Measurements from ENCODE around the gene PTPN21.

GRCh38 chr14:88550078-88550477 is 4.7 kb downstream of the PTPN21 start:
- TF ChIP-seq CTCF (IDR thresholded peaks at IDR 0.05; ENCODE audit: insufficient read depth, low read length) (no peak), POLR2AphosphoS5 (IDR thresholded peaks at IDR 0.05; ENCODE audit: low read depth) (no peak), SPI1 (IDR thresholded peaks at IDR 0.05; ENCODE audit: borderline replicate concordance, low read depth) (no peak)

Data from HL-60 (cell line).